Thoracic aorta (tissue), 2 donors: ENCODE measurements around the gene SLC15A3. TPM values are rescaled to one million over a fixed set of nuclear protein-coding genes. Genes with fewer than 3 reads are reported as not detected.

Source experiments
- ATAC-seq: fragments of 150-250 bp; one replicate; pipeline ENCODE4 v1.8.0; 2017; ENCODE audit warnings: low read depth; ENCODE audit not compliant: insufficient number of reproducible peaks, low FRiP score
- DNase-seq: peaks from one replicate; pipeline ENCODE4 v3.0.0-alpha.2; 2020; ENCODE audit warnings: low spot score
- H3K27ac ChIP-seq, 2 donors: fragments of 200-600 bp; sonication (generic); 1 replicate in 1 of 2; 2 replicates in 1 of 2; pipeline ENCODE4 v1.5.1; 2016; ENCODE audit warnings: mild to moderate bottlenecking in 2 of 2, moderate library complexity in 2 of 2
- H3K27me3 ChIP-seq: fragments of 200-600 bp; sonication (generic); replicated peaks from 2 replicates; pipeline ENCODE4 v1.6.0; 2016; ENCODE audit warnings: mild to moderate bottlenecking; ENCODE audit not compliant: insufficient read depth
- H3K36me3 ChIP-seq: fragments of 200-600 bp; sonication (generic); one replicate; pipeline ENCODE4 v1.5.1; 2016
- H3K4me1 ChIP-seq, 2 donors: fragments of 200-600 bp; sonication (generic); 1 replicate in 1 of 2; 2 replicates in 1 of 2; pipeline versions ENCODE4 v1.5.1 to v1.6.0; 2016; ENCODE audit warnings: low read depth in 2 of 2, mild to moderate bottlenecking in 1 of 2; ENCODE audit not compliant: control insufficient read depth in 1 of 2
- H3K4me3 ChIP-seq: fragments of 200-600 bp; sonication (generic); 2 replicates; pipeline ENCODE4 v1.5.1; 2016; ENCODE audit warnings: mild to moderate bottlenecking
- H3K9me3 ChIP-seq: fragments of 200-600 bp; sonication (generic); 2 replicates; pipeline ENCODE4 v1.5.1; 2016
- CTCF ChIP-seq: fragments of 200-600 bp; sonication (generic); IDR thresholded peaks from one replicate; pipeline ENCODE4 v1.5.1; 2019; ENCODE audit warnings: antibody characterized with exemption
- total RNA-seq, 2 donors: library from RNA; depleted of rRNA; stranded (reverse); fragments of >200 nt; gene quantifications; one replicate each; pipeline versions ENCODE4 v1.1.0 to v1.2.3, GENCODE V29; 2016

The SLC15A3 gene
- total RNA-seq, 2 donors from 2014 or later, result 27.7 to 29.5 TPM

GRCh38 chr11:60908803-60909202 lies 43.2 kb downstream of the SLC15A3 start:
- Histone ChIP-seq H3K27me3 (no peaks in the 10 kb centered on the region), H3K36me3 (no peaks in the 10 kb centered on the region), H3K4me3 (no peak overlapping the region), H3K27ac (no peak overlapping the region), H3K9me3 (no peaks in the 10 kb centered on the region), H3K4me1 (peaks cover 16 to 31% of the 10 kb centered on the region in 2 donors)
- no peak for DNase-seq
- TF ChIP-seq CTCF, result no peak
- ATAC-seq, result no peak

DNA sequence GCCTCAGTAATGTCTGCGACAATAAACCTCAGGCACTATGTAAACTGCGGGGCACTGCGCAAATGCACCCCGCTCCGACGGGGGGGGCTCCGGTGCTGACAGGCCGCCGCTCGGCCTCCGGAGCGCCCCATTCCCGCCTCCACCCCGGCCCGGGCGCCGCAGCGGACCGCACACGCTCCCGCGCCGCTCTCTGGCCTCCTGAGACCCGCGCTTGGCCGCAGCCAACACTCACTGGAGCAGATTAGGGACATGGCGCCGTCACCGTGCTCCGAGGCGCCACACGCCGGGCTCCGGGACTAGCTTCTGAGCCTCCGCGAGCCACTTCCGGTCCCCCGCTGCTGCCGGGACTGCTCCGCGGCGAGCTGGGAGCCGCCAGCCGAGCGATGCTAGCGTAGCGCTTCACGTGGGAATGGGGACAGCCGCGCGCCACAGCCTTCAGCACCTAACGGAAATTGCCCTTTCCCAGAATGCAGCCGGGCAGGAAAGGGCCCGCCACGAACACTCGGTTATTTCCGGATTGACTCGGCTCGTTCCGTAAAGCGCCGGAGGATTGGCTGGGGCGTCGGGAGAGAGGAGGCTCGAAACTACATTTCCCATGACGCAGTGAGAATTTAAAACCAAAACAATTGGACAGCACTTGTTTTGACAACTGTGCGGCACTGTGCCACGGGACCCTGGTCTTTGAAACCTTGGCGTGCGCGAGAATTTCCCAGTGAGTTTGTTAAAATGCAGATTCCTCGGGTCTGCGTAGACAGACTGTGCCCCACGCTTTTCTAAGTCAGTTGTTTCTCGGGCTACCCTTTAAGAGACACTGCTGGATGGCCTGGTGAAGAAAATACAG lies 45.6 kb downstream of the SLC15A3 start, which contains the start of gene PRPF19:
Gene PRPF19, minus strand, starts transcription at position 454 of the 841 bp plus-strand sequence. Its CDS starts 203 bp downstream, at position 251.
- ATAC-seq (peak; percentile 86), DNase-seq (peak; percentile 92)
- no peaks in the 10 kb centered on the region for H3K9me3 ChIP-seq
- peak within 1 kb of the TSS; percentile 92 to 94 for H3K27ac ChIP-seq
- H3K36me3 ChIP-seq, result peaks cover 20% of the 10 kb centered on the region
- peak within 1 kb of the TSS; percentile 89 for H3K4me3 ChIP-seq
- no peaks in the 10 kb centered on the region for H3K27me3 ChIP-seq
- no peak for TF ChIP-seq CTCF
- H3K4me1 ChIP-seq, result peaks cover 10 to 21% of the 10 kb centered on the region in 2 donors

GRCh38 chr11:60905551-60906113 lies 46.3 kb downstream of the SLC15A3 start:
- TF ChIP-seq CTCF, result no peak
- Histone ChIP-seq H3K4me1 (peaks cover 10 to 21% of the 10 kb centered on the region in 2 donors), H3K9me3 (no peaks in the 10 kb centered on the region), H3K36me3 (peaks cover 27% of the 10 kb centered on the region), H3K27ac (peak overlapping the region; percentile 92 to 94), H3K4me3 (peak overlapping the region; percentile 89), H3K27me3 (no peaks in the 10 kb centered on the region)
- no peak for DNase-seq
- peak; percentile 27 for ATAC-seq

DNA sequence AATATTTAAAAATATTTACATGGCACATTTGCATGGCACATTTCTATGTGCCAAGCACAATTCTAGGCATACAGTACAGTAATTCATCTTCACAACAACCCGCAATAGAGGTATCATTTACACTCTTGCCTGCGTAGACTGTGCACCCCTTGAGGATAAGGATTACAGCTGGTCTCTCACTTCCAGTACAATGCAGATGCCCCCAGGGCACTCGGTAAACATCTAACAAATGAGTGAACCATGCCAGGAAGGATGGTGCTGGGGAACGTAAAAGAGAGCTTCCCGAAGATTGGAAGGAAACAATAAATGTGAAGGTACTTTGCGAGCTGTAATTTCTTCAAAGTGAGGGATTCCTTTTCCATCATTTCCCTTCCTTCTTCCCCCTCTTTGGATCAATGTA lies 46.9 kb downstream of the SLC15A3 start:
- no peak for DNase-seq
- H3K4me3 ChIP-seq, result peak overlapping the region; percentile 89
- peaks cover 31% of the 10 kb centered on the region for H3K36me3 ChIP-seq
- H3K9me3 ChIP-seq, result no peaks in the 10 kb centered on the region
- no peak for TF ChIP-seq CTCF
- H3K27ac ChIP-seq, result peak overlapping the region in 1 of 2 donors; percentile 92
- peaks cover 10 to 21% of the 10 kb centered on the region in 2 donors for H3K4me1 ChIP-seq
- H3K27me3 ChIP-seq, result no peaks in the 10 kb centered on the region
- no peak for ATAC-seq

DNA sequence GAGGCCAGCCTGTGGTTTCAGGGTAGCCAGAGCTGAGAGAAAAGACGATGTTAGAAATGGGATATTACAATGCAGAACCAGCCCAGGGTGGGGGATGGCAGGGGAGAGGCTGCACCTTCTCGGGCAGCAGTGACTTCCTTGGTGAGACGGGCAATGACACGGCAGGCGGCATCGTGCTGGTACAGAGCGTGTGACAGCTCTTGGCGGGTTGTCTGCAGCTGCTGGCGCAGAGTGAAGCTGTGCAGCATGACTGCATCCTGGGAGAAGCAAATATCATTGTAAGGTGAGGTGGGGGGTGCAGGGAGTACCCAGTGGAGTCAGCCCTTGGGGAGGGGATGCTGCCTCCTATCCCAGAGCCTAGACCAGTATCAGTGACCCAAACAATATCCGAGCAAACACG lies 49.4 kb downstream of the SLC15A3 start:
- DNase-seq (no peak), ATAC-seq (no peak)
- no peak for TF ChIP-seq CTCF
- Histone ChIP-seq H3K4me3 (no peak overlapping the region), H3K36me3 (peaks cover 46% of the 10 kb centered on the region), H3K9me3 (no peaks in the 10 kb centered on the region), H3K4me1 (peaks cover 10 to 21% of the 10 kb centered on the region in 2 donors), H3K27ac (no peak overlapping the region), H3K27me3 (no peaks in the 10 kb centered on the region)
